T-helper 1 cell (primary cell): Measurements from ENCODE around the gene ZNF469.

Experiments
- DNase-seq, 5 donors: peaks; one replicate each; pipeline ENCODE4 v3.0.0-alpha.2; 2012 to 2020

Gene ZNF469

GRCh38 chr16:88413631-88414030 lies 30.9 kb downstream of the ZNF469 start:
- DNase-seq: no peak

- no peak for DNase-seq
Observed at GRCh38 chr16:88414521-88415380, 32.0 kb downstream of the ZNF469 start.

- no peak for DNase-seq
Observed at GRCh38 chr16:88415381-88415705, 32.6 kb downstream of the ZNF469 start.

GRCh38 chr16:88415713-88416323 lies 33.1 kb downstream of the ZNF469 start:
- no peak for DNase-seq

GRCh38 chr16:88416686-88417085 lies 33.9 kb downstream of the ZNF469 start:
- no peak for DNase-seq

GRCh38 chr16:88417684-88418476 lies 35.1 kb downstream of the ZNF469 start:
- no peak for DNase-seq

GRCh38 chr16:88418869-88419268 lies 36.1 kb downstream of the ZNF469 start:
- no peak for DNase-seq

GRCh38 chr16:88419790-88420189 lies 37.0 kb downstream of the ZNF469 start:
- DNase-seq: no peak

GRCh38 chr16:88420496-88420895 lies 37.7 kb downstream of the ZNF469 start:
- DNase-seq: no peak

- DNase-seq: no peak
Observed at GRCh38 chr16:88421301-88421700, 38.5 kb downstream of the ZNF469 start.

GRCh38 chr16:88421871-88422433 lies 39.2 kb downstream of the ZNF469 start:
- no peak for DNase-seq

GRCh38 chr16:88422733-88423447 lies 40.1 kb downstream of the ZNF469 start:
- no peak for DNase-seq

GRCh38 chr16:88423448-88423850 lies 40.7 kb downstream of the ZNF469 start:
- DNase-seq: no peak

- DNase-seq: no peak
Observed at GRCh38 chr16:88424587-88425235, 42.0 kb downstream of the ZNF469 start.

- DNase-seq: no peak
Observed at GRCh38 chr16:88426018-88426417, 43.3 kb downstream of the ZNF469 start.

GRCh38 chr16:88427376-88427775 lies 44.6 kb downstream of the ZNF469 start:
- no peak for DNase-seq

GRCh38 chr16:88428156-88428555 lies 45.4 kb downstream of the ZNF469 start:
- DNase-seq: no peak

GRCh38 chr16:88428616-88429386 lies 46.0 kb downstream of the ZNF469 start:
- no peak for DNase-seq

- no peak for DNase-seq
Observed at GRCh38 chr16:88429387-88430184, 46.8 kb downstream of the ZNF469 start.

GRCh38 chr16:88430185-88430523 lies 47.4 kb downstream of the ZNF469 start:
- no peak for DNase-seq
